Spinal cord (tissue), 4 donors: Measurements from ENCODE around the gene LYSMD4. TPM values are rescaled to one million over a fixed set of nuclear protein-coding genes. Genes with fewer than 3 reads are reported as not detected.

ENCODE experiments used
- polyA plus RNA-seq, 2 donors: library from polyadenylated mRNA; unstranded; fragments of 120-200 nt; gene quantifications; one replicate each; pipeline ENCODE4 v1.2.1, GENCODE V29; 2013; ENCODE audit not compliant: insufficient read length in 2 of 2
- small RNA-seq: library from RNA; depleted of rRNA; stranded (forward); fragments of <200 nt; gene quantifications from one replicate; pipeline ENCODE3, GENCODE V24; 2014; ENCODE audit warnings: low replicate concordance
- total RNA-seq, 2 donors: library from RNA; depleted of rRNA in 1 of 2; stranded (reverse); fragments of 120-200 nt in 1 of 2; fragments of >200 nt in 1 of 2; gene quantifications; one replicate each; pipeline versions ENCODE4 v1.2.3 to v1.2.4, GENCODE V29; 2013 to 2014

The LYSMD4 gene
- total and polyA plus RNA-seq, 4 donors, result 15.3 to 21.4 (median 18.5) TPM

Small RNA genes lying within 50 kb of the gene (small RNA-seq; reads per million reads assigned to genes)
- not detected for gene RF00019

Other genes starting within 250 kb of the LYSMD4 start
- gene MEF2A, start 167.5 kb downstream of the LYSMD4 start, total RNA-seq, result 10 to 100 TPM; 42.0 to 53.1 TPM
- gene MEF2A, start 167.5 kb downstream of the LYSMD4 start, polyA plus RNA-seq, result 10 to 100 TPM; 28.8 to 35.3 TPM